ENCODE measurements around the gene GOPC.
"Not testable (repeated sequence)": the region's sequence is repeated elsewhere in the genome, so short reads cannot be mapped to it uniquely, and the experiment has no call there.

Gene GOPC

DNA sequence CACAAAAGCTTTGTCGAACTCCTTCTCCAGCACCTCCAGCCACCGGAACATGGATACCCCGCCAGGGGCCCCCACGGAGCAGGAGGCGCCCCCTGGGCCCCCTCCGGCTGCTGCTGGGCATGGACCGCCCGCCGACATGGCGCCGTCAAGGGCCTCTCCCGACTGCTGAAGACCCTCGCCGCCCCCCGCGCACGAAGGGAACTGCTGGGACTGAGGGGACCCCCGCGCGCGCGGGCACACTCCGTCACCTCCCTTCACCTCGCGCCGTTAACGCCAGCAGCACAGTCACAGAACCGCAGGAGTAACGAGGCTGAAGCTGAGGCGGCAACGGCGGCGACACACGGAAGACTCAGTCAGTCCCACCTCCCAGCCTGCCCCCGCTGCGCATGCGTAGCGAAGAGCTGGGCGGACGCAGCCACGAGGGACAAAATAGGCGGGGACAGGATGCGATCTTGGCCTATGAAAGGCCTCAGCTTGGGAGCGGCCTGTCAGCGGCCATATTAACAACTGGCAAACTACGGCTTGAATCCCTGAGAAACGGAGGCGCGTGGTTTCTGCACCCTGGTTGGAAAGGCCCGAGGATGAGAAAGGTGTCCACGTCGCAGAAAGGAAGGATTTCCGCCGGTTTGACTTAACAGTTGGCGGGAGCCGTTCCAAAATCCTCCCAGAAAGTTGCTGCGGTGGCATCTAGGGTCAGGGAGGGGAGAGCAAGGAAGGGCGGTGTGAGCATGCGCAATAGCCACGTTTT, at the start of gene GOPC:
GOPC (minus strand) TSS at position 361 of the 748 bp plus-strand sequence; CDS start at position 138, 223 bp downstream.
- DNase-seq = peak; percentile 95

DNA sequence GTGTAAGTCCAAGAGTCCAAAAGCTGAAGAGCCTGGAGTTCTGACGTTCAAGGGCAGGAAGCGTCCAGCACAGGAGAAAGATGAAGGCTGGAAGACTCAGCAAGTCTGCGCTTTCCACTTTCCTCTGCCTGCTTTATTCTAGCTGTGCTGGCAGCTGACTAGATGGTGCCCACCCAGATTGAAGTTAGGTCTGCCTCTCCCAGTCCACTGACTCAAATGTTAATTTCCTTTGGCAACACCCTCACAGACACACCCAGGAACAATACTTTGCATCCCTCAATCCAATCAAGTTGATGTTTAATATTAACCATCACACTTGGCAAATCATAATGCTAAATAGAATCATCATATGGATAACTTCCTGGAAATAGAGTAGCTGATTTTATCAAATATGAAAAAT, 49.7 kb upstream of the GOPC start:
- DNase-seq = not testable (repeated sequence)

GRCh38 chr6:117642976-117643375, 40.7 kb upstream of the GOPC start:
- DNase-seq = no peak

DNA sequence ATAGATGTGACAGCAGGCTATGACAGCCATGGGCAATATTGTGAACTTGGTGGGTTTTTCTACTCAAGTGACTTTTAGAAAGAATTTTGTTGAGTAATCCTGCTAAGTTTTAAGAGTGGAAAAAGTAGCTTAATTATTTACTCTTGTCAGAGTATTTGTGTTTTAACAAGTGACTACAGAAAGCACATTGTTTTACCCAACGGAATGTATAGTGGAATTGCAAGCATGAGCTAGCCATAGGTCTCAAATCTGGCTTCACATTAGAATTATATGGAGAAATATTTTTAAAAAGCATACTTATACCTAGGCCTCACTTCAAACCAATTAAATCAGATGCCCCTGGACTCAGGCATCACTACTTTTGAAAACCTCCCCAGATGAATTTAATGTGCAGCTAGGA, 35.5 kb upstream of the GOPC start:
- no peak for DNase-seq

DNA sequence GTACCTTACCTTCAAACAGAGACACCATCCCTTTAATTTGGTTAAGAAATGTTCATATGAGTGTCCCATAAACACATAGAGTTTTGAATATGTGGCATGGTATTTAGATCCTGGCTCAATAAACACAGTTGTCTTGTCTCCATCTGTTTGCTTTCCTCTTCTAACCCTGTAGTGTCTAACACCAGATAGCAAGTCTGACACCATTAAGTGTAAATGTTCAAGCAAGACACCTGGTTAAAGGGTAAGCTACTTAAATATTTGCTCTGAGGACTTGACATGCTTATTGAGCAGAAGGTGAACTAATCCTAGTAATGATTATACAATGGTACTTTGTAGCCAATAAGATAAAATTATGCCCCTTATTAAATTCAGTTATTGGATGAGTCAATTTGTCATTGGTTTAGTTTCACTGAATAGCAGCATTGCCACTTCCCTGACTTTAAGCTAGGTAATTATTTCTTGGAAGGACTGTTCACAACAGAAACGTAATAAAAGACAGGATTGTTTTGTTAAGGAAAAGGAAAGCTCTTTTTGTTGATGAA, 26.9 kb upstream of the GOPC start:
- no peak for DNase-seq

GRCh38 chr6:117627533-117627932, 25.2 kb upstream of the GOPC start:
- no peak for DNase-seq

DNA sequence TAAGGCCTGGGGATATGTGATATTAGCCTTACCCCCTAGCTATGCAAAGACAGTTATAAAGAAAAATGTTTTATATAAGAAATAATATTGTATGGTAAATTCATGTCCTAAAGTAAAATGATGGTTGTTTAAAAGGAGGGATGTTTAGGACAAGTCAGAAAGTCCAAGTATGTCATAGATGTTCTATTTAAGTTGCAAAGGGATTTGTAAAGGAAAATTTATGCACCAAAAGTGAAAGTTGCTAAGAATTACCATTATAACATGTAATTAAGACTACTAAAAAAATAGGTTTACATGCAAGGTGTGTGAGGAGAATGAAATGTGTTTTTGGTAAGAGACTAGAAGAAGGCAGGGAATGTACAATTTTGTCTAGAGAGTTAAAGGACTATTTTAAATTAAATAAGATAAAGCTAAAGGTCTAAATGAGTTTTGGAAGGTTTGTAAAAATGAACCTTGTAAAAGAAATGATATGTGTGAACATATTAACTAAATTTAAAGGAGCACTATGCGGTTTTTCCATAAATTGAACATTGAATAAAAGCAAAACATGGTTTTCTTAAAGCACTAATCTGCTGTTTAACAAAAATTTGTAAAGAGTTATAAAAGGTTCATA, 22.7 kb upstream of the GOPC start:
- DNase-seq = no peak

- no peak for DNase-seq
Measured at GRCh38 chr6:117619178-117619577, 16.9 kb upstream of the GOPC start.

GRCh38 chr6:117617210-117618035, 15.1 kb upstream of the GOPC start:
- peak; percentile 13 for DNase-seq

DNA sequence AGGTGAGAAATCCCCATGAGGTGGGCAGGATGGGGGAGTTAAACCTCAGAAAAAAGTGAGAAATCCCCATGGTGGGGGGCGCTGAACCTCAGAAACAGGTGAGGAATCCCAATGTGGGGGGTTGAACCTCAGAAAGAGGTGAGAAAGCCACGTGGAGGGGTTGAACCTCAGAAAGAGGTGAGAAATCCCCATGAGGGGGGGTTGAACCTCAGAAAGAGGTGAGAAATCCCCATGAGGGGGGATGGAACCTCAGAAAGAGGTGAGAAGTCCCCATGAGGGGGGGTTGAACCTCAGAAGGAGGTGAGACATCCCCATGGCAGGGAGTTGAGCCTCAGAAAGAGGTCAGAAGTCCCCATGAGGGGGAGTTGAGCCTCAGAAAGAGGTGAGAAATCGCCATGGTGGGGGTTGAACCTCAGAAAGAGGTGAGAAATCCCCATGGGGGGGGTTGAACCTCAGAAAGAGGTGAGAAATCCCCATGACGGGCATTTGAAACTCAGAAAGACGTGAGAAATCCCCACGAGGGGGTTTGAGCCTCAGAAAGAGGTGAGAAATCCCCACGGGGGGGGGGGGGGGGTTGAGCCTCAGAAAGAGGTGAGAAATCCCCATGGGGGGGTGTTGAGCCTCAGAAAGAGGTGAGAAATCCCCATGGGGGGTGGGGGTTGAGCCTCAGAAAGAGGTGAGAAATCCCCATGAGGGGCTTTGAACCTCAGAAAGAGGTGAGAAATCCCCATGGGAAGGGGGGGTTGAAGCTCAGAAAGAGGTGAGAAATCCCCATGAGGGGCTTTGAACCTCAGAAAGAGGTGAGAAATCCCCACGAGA, 14.3 kb upstream of the GOPC start:
- peak; percentile 59 for DNase-seq

- no peak for DNase-seq
Measured at GRCh38 chr6:117615750-117616390, 13.6 kb upstream of the GOPC start.

GRCh38 chr6:117613920-117614560, 11.7 kb upstream of the GOPC start:
- DNase-seq = no peak

- DNase-seq = no peak
Measured at GRCh38 chr6:117607511-117607910, 5.2 kb upstream of the GOPC start.

GRCh38 chr6:117605169-117605826, 3.0 kb upstream of the GOPC start:
- DNase-seq = peak; percentile 44

DNA sequence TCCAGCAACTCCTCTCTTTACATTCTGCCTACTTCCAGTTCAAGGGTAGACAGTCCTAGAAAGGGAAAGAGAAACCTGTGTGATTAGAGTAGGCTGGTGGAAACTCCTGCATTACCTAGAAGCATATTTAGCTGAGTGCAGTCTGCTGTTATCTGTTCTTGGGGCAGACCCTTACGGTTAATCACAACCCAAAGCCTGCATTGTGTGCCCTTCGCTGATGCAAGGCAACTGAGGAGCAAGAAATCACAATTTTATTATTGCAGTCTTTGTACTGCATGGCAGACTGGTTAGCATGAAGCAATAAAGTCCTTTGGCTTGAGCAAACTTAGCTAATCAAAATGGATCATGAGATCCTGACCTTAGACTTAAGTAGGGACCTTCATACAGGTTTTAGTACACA, 1.5 kb upstream of the GOPC start:
- DNase-seq = no peak

DNA sequence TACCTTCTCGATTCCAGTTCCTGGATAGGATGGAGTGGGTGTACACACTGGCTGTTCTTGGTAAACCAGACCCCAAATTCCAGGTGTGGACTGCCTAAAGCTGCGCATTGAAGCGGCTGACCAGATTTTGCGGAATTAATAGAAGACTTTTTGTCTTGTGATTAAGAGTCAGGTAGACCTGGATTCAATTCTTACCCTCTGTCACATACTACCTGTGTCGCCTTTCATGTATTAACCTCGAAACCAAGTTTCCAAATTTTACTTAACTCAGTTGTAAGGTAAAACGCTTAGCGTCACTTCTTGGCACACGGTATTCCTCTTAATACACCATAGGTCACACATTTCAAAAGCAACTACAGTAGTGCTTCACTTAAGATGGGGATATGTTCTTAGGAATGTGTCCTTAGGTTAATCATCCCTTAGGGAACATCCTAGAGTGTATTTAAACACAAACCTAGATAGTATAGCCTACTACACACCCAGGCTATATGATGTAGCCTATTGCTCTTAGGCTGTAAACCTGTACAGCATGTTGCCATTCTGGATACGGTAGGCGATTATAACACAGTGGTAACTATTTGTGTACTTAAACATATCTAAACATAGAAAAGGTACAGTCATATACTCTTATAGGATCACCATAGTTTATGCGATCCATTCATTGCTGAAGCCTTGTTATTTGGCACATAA, 733 bp upstream of the GOPC start:
- no peak for DNase-seq

DNA sequence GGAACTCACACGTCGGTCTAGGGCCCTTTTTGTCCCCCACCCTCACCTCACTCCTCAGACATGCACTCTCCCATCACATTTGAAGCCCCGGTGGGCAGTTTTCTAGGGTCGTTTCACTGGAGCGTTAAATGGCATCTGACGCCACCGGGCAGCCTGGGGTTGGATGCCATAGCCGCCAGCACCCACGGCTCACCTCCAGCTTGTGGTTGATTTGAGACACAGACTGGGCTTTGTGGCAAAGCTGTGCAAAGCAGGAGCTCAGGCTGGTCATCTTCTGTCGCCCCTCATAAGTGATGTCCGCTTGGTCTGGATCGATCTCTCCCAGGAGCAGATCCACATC, 530 bp downstream of the GOPC start:
- peak; percentile 21 for DNase-seq

DNA sequence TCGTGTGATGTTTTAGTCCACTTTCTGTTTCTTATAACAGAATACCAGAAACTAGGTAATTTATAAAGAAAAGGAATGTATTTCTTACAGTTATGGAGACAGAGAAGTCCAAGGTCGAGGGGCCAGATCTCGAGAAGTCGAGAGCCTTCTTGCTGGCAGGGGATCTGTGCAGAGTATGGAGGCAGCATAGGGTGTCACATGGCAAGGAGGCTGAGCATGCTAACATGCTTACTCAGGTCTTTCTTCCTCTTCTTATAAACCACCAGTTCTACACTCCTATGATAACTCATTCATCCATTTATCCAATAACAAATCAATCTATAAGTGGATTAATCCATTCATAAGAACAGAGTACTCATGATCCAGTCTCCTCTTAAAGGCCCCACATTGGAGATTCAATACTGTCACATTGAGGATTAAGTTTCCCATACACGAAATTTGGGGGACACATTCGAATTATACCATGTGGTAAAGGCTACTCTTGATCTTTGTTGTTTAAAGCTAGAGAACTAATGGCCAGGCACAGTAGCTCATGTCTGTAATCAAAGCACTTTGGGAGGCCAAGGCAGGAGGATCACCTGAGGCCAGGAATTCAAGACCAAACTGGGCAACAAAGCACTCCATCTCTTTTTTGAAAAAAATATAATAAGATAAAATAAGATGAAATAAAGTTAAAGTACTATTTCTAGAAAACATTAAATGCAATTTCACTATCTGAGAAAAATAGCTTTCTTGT, 2.1 kb downstream of the GOPC start:
- no peak for DNase-seq

DNA sequence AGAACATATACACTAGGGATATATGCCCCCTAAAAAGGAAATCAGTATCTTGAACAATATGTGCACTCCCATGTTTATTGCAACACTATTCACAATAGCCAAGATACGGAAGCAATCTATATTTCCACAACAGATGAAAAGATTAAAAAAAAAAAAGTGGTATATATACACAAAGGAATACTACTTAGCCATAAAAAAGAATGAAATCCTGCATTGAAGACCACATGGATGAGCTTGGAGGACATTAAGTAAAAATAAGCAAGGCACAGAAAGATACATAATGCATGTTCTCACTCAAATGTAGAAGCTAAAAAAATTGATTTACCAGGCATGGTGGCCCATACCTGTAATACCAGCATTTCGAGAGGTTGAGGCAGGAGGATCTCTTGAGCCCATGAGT, 4.6 kb downstream of the GOPC start:
- no peak for DNase-seq
